Activated gamma-delta T cell (primary cell): ENCODE measurements around the gene UBAP1.
"Not testable (repeated sequence)": the region's sequence is repeated elsewhere in the genome, so short reads cannot be mapped to it uniquely, and the experiment has no call there.

Experiments used
- DNase-seq: peaks from one replicate; lab custom pipeline; 2025; lab: John Stamatoyannopoulos, UW

UBAP1 gene

DNA sequence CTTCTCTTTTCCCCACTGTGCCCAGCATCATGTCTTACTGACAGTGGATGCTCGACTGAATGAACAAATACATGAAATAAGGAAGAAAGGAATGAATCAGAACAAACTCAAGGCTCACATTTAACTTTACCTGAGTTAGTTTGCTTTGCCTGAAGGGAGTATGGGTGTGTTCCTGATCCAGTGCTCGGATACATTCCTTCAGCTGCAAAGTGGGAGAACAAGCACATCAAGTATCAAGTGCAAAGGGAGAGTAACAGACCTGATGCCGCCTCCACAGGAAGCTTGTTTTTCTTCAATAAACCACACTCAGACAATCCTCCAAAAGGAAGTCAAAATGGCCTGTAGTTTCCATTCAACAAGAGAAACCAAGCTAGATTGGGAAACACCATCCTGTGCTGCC is 84.1 kb downstream of the UBAP1 start:
- no peak for DNase-seq

DNA sequence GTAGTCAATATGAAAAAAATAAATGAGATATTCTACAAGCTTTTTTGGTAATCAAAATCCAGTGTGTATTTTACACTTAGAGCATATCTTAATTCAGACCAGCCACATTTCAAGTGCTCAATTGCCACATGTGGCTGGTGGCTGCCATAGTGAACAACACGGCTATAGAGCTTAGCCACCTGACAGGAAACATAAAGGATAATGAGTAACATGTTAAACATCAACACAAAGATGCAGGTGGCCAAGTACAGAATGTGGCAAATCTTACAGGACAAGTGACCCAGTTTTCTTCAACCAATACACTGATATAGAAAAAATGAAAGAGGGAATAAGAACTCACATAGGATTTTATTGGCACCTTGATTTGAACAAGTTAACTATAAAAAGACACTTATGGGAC is 88.8 kb downstream of the UBAP1 start:
- no peak for DNase-seq

DNA sequence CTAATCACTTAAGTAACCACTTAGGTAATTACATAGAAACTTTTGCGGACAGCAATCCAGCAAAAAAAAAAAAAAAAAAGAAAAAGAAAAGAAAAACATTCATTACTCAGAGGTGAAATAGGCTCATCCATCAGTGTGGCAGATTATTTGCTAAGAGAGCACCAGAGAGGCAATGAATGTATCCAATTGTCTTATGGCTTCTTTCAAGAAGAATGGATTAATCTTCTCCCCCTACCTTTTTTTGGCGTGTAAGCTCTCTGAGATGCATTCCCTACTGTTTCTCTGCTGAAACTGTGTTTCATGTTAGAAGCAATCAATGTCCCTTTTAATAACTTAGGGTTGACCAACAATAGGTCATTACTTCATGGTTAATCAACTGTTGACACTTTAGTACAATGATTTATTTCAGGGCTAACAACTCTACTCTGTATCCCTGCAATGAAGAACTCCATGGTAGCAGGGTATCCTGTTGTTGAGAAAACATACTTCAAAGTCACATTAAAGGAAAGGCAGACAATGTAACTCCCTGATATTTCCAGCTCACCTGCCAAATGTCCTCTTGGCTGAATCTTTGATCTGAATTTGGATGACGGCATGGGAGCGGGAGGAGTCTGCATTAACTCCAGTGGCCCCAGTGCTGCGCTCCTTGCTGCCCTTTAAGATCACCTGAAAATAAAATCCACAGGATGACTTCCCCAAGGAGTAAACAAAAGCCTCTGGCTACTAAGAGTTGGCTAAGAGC is 92.6 kb downstream of the UBAP1 start:
- no peak for DNase-seq

DNA sequence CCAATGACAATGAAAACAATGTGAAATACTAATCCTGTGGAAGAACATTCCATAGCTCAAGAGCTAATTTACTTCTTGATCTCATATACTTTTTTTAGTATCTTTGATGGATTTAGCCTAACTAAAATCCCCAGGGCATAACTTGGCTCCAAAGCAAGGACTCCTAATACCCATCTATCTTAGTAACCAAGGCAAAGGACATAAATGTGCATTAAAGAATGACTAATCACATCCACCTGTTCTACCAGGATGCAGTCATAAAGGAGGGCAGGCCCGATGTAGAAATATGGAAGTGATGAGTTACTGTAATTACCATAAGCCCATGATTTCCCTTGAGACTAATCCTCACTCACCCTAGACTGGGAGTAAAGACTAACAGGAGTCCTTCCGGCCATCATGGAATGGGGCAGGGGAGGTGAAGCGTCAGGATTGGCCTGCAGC is 93.3 kb downstream of the UBAP1 start:
- no peak for DNase-seq

DNA sequence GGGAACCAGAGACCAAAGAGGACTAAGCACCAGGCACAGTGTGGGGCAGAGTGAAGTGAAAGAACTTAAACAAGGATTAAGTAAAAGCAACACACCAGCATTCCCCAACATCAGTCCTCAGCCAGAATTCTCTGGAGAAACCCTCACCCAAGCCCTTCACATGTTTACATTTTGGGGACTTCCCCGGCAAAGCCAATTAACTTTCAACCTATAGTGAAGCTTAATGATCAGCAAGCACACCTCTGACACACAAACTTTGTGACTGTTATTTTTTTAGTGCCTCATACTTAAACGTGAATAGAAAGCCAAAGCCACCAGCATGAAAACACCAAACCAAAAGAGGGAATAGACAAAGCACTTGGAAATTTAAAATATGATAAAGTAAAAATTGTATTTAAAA is 94.7 kb downstream of the UBAP1 start:
- not testable (repeated sequence) for DNase-seq

DNA sequence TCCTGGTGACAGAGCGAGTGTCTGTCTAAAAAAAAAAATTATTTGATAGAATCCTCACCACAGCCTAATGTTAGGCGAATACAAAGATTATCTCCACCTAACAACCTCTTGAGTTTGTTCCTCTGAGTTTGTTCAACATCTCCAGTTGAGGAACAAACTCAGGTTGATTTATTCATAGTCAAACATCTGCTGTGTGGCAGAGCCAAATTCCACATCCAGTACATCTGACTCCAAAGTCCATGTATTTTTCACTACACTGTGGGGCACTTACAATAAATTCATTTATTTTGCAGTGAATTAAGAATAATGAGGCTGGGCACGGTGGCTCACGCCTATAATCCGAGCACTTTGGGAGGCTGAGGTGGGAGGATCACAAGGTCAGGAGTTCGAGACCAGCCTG is 97.0 kb downstream of the UBAP1 start:
- DNase-seq = no peak

DNA sequence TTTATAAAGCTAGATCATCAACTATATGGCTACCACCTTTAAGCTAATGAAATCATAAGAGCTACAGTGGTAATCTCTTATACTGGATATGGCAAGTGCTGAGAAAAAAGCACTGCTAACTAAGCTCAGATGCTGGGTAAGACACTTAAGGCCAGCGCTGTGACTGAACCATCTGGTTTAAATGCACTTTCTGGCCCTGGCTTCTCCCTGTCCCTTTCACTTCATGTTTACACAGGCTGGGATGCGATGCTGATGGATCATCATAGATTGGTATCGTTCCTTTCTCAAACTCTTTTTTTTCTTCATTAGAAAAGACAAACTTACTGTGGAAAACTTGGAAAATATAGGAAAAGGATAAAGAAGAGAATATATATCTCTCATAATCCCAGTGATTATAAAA is 97.9 kb downstream of the UBAP1 start:
- DNase-seq = no peak

DNA sequence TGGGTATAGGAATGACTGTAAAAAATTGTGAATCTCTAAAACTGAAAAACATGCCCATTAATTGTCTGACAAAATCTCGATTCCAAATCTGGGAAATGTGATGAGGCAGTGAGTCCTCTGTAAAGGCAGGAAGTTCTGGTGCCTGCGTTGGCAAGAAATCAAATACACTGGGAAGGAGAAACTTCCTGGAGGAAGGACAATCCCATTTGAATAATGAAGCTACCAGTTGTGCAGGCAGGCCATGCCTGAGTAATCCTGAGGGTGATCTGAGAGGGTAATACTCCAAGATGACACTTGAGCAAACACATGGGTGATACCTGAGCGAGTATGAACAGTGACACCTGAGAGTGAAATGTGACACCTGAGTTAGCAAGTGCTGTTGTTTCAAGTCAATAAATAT is 100.6 kb downstream of the UBAP1 start:
- no peak for DNase-seq

DNA sequence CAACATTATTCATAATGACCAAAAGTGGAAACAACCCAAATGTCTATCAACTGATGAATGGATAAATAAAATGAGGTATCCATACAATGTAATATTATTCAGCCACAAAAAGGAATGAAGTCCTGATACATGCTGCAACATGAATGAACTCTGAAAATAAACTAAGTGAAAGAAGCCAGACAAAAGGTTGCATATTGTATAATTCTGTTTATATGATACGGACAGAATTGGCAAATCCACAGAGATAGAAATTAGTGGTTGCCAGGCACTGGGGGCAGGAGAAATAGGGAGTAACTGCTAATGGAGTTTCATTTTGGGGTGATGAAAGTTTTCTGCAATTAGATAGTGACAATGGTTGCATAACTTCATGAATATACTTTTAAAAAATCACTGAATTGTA is 103.3 kb downstream of the UBAP1 start:
- no peak for DNase-seq

DNA sequence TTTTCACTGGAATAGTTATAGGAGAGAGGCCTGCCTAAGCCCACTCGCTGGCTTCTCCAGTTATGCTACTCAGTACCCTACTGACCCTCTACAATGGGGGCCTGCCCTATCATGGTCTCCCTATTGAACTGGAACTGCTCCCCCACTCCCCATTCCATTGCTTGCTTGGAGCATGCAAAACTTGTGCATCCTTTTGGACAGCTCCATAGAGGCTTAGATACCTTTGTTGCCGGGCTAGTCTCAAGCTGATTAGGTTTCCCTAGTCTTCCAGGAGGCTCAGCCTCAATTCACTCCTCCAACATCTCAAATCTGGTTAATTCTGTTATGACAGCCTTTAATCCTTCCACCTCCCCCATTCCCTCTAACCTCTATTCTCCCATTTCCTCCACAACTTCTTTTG is 110.3 kb downstream of the UBAP1 start:
- no peak for DNase-seq

DNA sequence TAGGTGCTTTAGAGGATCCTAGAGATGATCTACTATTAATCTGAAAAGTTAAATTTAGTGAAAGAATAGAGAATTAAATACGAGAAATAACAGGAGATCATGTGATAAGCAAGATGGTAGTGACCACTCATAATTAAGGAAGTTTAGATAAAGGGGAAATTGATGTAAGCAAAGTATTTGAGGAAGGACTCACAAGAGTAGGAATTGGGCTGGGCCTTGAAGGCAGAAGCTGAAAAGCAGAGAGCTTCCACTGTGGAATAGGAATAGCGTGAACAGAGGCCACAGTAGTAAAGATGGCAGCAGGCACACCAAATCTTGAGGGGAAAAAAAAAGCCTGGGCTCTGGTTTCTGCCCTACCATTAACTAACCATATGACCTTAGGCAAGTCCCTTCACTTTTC is 112.2 kb downstream of the UBAP1 start:
- DNase-seq = no peak

DNA sequence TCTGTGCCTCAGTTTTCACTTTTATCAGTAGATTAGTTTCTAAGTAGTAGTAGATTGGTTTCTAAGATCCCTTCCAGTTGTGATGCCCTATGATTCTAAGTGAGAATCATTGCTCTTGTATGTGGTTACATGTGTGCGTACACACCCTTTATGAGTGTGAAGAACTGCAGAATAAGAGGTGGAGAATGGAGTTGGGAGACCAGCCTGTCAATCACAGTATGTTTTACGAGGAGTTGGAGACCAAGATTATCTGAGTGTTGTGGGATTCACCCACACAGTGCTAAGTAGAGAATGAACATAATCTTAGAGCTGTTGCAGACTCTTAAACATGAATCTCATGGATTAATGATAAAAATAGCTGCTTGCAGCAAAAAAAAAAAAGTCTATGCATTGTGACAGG is 112.6 kb downstream of the UBAP1 start:
- no peak for DNase-seq

DNA sequence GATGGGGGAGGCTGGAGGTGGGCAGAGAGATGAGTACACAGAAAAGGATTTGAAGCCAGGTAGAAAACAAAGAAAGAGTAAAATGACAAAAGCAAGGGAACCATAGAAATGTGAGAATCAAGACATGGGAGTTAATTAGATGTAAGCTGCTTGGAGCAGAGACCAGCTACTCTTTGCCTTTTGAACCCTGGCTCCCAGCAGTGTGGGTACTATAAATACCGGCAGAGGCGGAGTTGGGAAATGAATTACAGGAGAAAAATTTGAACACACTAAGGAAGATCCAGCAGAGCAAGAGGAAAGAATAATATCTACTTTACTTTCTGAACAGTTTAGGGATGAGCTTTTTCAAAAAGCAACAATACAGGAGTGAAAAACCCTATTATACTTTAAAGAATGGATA is 113.7 kb downstream of the UBAP1 start:
- no peak for DNase-seq

DNA sequence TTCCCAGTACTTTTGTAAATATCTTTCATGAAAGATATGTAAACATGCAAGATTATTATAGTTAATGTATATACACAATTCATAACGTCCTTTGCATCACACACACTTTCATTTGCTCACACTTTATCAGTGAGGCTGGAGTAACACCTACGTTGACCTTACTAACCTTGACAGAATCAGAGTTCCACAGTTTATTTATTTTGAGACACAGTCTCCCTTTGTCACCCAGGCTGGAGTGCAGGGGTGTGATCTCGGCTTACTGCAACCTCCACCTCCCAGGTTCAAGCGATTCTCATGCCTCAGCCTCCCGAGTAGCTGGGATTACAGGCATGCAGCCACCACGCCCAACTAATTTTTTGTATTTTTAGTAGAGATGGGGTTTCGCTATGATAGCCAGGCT is 122.2 kb downstream of the UBAP1 start:
- not testable (repeated sequence) for DNase-seq
